Stimulated activated CD8-positive, alpha-beta memory T cell treated with anti-CD3 and anti-CD28 coated beads, Interleukin-7, amount 100 ng/mL, for 1 hour (primary cell): ENCODE data around the gene GAL3ST2.
"Not testable (repeated sequence)": the region's sequence is repeated elsewhere in the genome, so short reads cannot be mapped to it uniquely, and the experiment has no call there.

Experiments used
- DNase-seq, 2 donors: peaks; one replicate each; pipeline ENCODE4 v3.0.0-alpha.2; 2020; ENCODE audit warnings: low read depth in 2 of 2

GAL3ST2 gene

DNA sequence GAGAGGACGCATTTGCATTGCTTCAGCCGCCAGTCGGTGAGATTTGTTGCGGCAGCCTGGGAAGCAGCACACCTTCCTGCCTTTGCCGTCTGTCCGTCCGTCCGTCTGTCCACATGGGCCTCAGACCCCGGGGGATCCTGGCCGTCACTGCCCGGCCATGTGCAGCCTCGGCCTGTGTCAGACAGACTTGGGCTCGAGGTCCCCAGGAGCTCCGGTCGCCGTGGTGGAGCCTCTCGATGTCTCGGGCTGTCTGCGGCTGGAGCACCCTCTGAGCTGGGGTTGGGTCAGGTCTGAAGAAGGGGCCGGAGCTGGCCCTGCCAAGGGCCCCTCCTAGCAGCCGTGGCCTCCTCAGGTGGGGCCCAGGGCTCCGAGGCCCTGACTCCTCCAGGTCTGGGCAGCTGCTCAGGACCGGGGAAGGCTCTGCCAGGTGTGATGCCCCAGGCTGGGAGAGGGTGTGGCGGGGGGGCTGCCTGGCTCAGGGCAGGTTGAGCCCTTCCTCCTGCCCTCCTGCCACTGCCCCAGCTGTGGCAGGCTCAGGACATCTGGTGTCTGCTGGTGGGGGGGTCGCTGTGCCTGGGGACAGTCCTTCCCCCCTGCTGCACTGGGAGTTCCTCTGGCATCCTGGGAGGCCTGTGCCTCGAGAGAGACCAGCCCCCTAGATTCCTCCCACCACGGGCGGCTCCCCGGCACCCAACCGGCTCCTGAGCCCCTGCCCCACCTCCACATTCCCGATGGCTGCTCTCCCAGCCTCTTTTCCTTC lies 44.2 kb downstream of the GAL3ST2 start:
- DNase-seq: no peak

DNA sequence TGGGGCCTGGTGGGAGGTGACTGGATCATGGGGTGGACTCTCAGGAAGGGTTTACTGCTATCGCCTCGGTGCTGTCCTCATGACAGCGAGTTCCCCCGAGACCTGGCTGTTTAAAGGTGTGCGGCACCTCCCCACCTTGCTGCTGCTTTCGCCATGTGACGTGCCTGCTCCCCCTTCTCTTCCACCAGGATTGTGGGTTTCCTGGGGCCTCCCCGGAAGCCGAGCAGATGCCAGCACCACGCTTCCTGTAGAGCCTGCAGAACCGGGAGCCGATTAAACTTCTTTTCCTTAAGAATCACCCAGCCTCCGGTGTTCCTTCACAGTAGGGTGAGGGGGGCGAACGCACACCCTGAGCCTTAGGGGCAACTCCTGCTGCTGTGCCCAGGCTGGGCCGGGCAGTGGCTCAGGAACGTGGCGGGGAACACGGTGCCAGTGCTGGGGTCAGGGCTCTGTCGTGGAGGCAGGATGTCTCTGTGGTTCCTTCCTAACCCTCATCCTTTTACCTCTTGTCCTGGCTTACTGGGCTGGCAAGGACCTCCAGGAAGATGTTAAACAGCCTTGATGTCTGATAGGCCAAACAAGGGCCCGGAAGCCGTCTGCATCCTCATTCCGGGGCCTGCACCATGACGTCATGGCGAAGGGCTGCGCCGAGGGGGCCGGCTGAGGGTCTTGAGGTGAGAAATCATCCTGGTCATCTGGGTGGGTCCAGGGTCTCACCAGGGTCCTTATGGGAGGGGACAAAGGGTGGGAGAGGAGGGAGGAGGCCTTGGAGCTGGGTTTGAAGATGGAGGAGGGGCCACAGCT lies 45.0 kb downstream of the GAL3ST2 start:
- DNase-seq: no peak

DNA sequence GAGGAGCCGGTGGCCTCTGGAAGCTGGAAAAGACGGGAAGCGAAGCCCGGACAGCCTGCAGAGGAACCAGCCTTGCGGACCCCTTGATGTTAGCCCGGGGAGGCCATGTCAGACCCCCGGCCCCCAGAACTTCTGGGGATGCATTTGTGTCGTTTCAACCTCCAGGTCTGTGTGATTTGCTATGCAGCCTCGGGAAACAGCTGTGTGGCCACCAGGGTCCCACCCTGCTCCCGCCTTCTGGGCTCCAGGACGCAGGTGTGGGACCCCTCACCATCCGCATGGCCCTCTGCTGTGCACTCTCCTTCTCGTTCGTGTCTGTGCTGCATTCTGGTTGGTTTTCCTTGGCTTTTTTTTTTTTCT lies 45.6 kb downstream of the GAL3ST2 start:
- DNase-seq: no peak

DNA sequence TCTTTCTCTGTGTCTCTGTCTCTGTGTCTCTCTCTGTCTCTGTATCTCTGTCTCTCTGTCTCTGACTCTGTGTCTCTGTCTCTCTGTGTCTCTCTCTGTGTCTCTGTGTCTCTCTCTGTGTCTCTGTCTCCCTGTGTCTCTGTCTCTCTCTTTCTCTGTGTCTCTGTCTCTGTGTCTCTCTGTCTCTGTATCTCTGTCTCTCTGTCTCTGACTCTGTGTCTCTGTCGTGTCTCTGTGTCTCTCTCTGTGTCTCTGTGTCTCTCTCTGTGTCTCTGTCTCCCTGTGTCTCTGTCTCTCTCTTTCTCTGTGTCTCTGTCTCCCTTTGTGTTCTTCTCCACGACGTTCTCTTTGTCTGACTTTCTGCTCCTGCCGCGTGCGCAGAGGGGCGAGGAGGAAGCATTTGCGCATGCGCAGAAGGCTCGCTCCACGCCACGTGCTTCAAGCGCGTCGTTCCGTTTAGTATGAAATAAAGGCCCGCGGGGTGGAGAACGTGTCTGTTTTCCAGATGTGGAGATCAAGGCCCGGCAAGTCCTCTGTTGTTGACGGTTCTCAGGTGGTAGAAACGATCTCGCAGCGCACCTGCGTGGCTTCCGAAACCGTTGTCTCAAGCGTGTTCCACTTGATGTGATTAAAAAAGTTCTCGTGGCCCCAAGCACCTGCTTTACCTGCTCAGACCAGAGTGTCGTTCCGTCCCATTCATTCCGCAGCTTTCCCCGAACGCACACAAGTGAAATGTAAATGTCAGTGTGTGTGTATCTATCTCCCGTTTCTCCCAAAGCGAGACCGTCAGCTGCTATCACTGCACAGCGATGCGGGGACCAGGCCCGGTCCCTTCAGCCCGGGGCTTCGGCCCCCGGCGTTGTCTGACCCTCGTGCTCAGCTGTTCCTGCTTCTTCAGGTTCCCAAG lies 47.2 kb downstream of the GAL3ST2 start:
- not testable (repeated sequence) for DNase-seq

DNA sequence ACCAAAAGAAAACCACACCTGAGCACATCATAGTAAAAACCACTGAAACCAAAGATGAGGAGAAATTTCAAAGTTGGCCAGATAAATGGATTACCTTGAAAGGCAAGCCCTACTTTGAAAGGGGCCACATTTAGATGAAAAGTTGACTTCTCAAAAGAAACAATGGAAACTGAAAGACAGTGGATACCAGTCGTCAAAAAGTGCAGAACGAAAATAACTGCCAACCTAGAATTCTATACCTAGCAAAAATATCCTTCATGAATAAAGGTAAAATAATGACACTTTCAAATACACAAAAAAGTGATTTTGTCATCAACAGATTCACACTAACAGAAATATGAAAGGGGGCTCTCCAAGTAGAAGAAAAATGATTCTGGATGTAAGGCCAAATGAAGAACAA lies 50.8 kb downstream of the GAL3ST2 start:
- DNase-seq: no peak

DNA sequence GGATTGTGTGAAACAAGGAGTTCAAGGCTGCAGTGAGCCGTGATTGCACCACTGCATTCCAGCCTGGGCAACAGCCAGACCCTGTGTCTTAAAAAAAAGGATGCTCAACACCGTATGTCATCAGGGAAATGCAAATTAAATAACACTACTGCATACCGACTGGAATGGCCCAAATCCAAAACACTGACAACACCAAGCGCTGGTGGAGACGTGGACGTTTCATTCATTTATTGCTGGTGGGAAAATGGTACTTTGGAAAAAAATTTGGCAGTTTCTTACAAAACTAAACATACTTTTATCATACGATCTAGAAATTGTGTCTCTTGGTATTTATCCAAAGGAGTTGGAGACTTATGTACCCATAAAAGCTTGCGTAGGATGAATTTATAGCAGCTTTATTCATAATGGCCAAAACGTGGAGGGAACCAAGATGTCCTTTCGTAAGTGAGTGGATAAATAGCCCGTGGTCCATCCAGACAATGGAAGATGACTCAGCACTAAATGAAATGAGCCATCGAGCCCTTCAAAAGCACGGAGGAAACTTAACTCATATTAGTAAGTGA lies 56.6 kb downstream of the GAL3ST2 start:
- no peak for DNase-seq

DNA sequence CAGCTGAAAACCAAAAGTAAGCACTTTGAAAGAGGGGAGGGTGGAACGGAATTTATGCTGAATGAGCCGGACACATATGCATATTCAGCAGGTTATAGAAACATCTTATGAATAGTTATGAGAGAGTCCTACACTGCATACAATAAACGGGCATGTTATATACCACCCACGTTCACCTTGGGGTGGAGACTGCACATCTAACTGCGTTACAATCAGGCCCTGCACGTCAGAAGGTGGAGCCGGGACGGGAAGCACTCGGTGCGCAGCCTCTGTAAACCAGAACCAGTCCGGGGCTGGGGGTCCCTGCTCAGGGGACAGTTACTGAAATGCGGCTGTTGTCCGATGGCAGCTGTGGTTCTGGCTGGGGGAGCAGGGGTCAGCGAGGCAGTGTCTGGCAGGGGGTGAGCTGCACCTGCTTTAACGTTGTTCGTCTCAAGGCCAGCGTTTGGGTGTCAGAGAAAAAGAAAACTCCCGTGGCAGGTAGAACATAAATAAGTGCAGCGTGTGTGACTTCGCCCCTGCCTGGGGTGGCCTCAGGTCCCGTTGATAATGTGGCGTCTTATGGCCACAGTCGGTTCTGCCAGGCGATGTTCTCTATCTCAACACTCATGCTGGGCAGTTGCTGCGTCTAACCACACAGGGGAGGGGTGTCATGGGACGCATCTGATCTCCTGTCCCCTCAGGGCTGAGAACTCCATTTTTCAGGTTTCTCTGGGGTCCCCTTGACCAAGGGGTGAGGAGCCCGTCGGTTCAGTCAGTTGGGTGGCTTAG lies 57.3 kb downstream of the GAL3ST2 start:
- not testable (repeated sequence) for DNase-seq

DNA sequence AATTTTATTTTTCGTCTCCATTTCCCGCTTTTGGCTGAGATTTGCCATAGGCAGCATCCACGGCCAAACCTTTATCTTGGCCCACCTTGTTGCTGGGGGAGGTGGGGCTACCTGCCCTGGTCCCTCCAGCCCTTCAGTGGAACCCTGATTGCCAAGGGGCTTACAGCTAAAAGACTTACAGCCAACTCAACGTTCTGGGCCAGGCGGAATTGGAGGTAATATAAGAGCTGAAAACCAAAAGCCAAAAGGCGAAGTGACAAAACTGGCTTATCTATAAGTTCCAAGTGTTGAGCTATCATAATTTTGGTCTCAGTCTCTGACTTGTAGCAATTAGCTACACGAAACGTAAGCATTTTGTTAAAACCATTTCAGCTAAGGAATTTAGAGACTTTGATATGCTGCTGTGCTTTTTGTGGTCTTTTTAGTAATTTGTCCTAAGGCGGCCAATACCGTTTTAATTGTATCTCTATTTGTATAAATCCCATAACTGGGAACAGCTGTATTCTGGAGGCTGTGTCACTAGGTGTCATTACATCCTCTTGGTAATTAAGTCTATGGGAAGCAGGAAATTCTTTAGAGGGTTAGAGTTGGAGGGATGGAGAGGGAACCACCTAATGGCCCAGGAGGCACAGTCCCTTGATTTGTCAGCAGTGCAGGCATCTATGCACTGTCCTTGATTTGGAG lies 58.0 kb downstream of the GAL3ST2 start:
- DNase-seq: no peak

DNA sequence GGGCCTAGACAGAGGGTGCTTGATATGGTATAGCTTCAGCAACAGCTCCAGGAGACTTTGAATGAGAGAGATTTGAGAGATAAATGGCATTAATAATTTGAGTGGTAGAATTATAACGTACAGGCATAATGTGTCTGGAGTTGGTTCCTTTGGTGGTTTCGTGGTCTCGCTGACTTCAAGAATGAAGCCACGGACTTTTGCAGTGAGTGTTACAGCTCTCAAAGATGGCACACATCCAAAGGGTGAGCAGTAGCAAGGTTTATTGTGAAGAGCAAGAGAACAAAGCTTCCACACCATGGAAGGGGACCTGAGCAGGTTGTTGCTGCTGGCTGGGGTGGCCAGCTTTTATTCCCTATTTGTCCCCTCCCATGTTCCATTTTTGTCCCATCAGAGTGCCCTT lies 59.0 kb downstream of the GAL3ST2 start:
- no peak for DNase-seq

DNA sequence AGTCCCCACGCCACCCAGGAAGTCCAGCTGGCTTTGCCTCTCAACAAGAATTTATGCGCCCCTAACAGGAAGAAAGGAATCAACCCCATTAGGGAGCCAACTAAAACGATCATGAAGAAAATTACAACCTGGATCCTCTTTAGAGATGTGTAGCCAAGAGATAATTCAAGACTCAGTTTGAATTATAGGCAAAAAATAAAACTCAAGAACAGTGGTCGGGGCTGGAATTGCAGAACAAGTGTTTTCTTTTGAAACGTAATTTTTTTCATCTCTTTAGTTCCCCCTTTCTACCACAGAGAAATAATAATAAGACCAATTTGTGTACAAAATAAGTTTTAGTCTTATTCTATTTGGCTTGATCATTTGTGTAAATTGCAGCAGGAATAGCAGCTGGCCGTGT lies 59.7 kb downstream of the GAL3ST2 start:
- no peak for DNase-seq

DNA sequence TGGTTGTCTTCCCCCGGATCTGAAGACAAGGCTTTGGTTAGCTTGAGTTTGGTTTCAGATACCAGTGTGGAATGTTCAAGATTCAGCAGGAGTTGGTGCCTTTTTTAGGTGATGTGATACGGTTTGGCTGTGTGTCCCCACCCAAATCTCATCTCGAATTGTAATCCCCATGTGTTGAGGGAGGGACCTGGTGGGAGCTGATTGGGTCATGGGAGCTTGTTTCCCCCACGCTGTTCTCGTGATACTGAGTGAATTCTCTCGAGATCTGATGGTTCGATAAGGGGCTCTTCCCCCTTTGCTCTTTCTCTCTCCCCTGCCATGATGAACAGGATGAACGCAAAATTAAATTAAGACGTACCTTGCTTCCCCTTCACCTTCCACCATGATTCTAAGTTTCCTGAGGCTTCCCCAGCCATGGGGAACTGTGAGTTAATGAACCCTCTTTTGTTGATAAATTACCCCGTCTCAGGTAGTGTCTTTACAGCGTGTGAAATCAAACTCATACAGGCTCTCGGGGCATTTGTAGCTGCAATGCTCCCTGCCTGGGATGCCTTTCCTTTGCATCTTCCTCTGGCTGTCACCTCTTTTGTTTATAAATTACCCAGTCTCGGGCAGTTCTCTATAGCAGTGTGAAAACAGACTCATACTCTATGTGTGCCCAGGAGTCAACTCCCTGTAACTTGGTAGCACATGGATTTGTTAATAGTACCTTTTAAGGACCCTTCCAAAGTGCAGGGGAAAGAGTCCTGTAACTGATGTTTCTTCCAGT lies 60.8 kb downstream of the GAL3ST2 start:
- DNase-seq: no peak

DNA sequence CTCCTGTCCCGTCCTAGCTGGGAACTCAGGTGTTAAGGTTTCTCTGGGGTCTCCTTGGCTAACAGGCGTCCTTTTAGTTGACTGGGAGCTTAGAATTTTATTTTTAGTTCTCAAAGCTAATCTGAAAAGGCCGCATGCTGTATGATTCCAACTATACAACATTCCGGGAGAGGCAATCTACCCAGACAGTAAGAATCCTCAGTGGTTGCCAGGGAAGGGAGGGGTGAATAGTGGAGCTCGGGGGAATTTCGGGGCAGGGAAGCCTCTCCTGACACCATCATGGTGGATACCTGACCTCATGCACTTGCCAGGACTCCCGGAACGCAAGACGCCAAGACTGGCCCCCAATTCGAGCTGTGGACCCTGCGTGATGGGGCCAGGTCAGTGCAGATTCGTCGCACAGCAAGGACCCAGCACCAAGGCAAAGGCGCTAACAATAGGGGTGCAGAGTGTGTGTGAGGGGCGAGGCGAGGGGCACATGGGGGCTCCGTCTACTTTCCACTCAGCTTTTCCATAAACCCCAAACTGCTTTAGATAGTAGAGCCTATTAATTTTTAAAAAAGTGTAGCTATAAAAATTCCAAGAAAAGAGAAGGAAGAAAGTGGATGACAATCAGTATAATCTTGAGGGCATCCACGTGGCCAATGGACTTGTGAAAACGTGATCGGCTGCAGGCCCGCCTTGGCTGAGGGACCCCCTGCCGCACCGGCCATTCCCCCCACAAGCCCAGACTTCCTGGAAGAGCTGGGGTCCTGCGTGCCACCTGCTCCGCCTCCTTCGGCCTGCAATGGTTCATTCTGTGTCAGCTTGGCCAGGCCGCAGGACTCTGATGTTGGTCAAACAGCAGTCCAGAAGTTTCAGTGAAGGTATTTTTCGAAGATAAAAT lies 64.8 kb downstream of the GAL3ST2 start:
- DNase-seq: no peak

DNA sequence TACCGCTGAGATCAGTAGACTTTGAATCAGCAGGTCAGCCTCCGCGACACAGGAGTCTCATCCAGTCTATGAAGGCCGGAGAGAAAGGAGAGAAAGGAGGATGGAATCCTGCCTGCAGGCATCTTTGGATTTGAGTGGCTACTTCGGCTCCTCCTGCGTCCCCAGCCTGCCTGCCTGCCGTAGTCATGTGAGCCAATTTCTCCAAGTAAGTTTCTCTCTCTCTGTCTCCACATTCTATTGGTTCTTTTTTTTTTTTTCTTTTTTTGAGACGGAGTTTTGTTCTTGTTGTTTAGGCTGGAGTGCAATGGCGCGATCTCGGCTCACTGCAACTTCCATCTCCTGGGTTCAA lies 65.4 kb downstream of the GAL3ST2 start:
- DNase-seq: no peak

DNA sequence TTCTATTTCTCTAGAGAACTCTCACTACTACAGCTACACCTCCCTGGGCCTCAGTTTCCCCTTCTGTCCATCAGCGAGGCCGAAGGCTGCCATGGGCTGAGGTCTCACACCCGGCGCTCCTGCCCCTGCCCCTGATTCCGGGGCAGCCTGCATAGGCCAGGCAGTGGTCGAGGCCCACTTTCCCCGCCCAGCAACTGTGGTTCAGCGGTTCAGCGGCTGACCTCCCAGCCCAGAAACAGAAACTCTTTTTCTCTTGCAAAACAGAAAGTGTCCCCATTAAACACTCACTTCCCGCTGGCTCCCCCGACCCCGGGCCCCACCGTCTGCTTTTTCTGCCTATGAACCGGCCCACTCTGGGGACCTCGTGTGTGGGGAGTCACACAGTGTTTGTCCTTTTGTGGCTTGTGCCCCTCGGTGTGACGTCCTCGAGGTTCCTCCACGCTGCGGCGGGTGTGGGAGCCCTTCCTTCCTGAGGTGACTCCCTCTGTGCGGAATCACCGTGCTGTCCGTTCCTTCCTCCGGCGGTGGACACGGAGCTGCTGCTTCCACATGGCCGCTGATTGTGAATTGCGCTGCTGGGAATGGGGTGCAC lies 66.1 kb downstream of the GAL3ST2 start:
- peak in 1 of 2 donors; percentile 27 for DNase-seq

DNA sequence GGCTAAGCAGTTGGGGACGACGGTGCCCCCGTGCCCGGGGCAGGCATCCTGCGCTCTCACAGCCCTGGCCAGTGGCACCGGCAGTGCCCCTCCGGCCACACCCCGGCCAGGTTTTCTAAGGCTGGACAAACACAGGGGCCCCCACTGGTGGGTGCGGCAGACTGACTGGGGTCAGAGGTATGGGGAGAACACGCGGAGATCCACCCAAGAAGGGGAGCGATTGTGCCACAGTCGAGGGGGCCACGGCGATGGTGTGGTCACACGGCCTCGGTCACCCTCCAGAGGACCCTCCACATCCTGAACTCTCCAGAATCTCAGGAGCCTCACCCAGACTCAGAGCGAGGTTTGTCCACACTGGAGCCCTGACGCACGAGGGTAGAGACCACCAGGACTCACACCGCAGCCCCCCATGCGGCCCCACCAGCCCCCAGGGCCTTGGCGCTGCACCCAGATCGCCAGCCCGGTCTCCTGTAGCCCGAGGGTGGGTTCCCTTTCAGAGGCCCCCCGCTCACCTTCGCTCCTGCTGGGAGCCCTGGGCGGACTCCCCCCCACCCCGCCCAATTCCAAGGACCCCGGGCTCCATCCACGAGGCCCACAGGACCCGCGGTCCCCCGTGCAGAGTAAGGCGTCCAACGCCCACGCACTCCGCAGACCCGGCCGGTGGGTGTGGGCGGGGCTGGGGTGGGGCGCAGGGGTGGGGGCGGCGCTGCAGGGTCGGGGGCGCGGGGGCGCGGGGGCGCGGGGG lies 66.9 kb downstream of the GAL3ST2 start:
- DNase-seq: no peak

DNA sequence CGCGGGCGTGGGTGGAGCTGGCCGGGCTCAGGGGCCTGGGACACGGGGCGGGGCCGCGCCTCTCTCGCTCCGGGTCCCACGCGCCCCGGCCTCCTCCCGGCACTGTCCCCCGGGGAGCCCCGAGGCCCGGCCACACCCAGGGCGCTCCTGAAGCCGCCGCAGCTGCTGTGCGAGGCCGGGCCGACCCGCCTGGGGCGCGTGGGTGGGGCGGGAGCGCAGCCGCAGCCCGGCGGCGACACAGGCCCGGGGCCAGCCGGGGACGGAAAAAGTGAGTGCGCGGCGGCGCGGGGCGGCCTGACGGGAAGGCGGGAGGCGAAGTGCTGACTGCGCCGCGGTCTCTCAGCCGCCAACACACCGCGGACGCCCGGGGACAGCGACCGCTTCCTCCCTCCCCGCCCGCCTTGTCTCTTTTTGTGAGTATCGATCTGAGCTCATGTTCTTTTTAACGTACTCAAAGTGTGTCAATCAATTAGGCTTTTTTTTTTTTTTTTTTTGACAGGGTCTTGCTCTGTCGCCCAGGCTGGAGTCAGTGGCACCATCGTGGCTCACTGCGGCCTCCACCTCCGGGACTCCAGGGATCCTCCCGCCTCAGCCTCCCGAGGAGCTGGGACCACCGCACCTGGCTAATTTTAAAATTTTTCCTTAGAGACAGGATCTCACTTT lies 67.6 kb downstream of the GAL3ST2 start:
- DNase-seq: peak; percentile 69 to 70
